ENCODE results near the gene NSG1.

DNA sequence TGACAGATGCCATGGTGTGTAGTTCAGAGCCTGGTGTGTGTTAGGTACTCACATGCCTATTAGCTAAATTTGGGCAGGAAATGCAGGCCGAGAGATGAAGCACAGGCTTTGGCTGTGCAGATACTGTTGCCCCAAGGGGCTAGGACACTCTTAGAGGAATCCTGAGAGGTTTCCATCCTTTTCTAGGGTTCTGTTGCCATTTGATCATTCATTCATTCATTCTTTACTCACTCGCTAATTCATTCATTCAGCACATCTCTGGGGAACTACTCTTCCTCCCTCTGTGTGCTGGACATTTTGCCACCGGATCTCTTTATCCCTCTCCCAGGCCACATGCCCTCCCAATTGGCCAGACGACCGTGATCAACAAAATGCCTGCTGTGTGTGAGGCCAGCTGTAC lies 43.9 kb upstream of the NSG1 start:
- TF ChIP-seq GATA2 (IDR thresholded peaks at IDR 0.05; ENCODE audit: low read depth, low read length) (no peak), GATA3 (IDR thresholded peaks at IDR 0.05; ENCODE audit: low read depth, low read length) (no peak)

Data from SH-SY5Y (cell line).